HG02970 (cell line): ENCODE results near the gene RIT2.
"Not testable (repeated sequence)": the region's sequence is repeated elsewhere in the genome, so short reads cannot be mapped to it uniquely, and the experiment has no call there.

Experiments
- ATAC-seq: cut with Tn5 transposase; IDR thresholded peaks from one replicate; pipeline ENCODE4 v1.9.1; 2021; ENCODE audit warnings: mild to moderate bottlenecking, moderate library complexity, moderate number of reproducible peaks; ENCODE audit not compliant: unreplicated experiment, low FRiP score

The RIT2 gene

DNA sequence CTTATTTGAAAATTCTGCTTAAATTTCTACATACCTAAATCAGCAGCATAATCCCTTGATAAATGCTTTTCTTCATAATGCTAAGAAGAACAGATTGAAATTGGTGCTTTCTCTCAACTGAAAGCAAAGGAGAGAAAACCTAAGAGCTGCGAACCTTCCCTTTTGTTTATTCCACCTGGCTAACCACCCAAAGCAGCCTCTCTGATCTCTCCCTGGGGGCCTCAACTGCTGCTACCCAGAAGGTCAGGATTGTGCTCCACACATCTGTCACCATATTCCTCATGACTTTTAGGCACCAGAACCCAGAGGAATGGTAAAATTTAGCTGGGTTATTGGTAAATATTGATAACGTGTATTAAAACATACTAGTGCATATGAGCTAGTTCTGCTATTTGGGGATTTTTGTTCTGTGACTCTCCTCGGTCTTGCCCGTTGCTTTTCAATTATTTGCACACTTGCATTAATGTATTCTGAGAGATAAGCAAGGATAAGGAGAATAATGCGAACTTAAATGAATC is 334.1 kb downstream of the RIT2 start:
- no peak for ATAC-seq

DNA sequence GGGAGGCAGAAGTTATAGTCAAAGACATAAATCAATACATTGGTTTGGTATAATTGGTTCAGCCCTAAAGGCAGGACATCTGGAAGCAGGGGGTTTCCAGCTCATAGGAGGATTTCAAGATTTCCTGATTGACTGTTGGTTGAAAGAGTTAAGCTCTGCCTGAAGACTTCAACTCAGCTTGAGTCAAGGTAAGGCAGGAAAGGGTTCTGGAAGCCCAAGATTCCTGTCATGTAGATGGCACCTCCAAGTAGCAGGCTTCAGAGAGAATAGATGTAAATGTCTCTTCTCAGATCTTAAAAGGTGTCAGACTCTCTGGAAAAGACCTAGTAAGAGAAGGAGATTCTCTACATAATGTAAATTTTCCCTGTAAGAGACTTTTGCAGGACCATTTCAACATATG is 335.3 kb downstream of the RIT2 start:
- ATAC-seq, result no peak

GRCh38 chr18:42778445-42779042 is 336.9 kb downstream of the RIT2 start:
- ATAC-seq, result no peak

DNA sequence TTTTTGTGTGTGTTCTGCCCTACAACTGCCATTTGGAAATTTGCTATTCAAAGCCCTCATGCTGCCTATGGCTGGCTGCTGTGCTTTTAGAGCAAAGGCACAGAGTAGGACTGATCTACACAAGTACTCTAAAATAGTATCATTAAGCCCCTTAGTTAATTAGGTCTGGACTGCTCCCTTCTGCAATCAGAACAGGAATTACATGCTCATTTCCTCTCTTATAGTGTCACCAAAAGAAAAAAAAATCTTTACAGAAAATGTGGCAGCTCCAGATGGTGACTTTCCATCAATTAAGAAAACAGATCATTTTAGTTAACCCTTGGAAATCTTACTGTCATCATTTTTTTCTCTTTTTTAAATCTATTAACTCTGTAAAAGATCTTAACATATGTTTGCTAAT is 337.5 kb downstream of the RIT2 start:
- ATAC-seq, result no peak

GRCh38 chr18:42773870-42774269 is 341.6 kb downstream of the RIT2 start:
- ATAC-seq, result no peak

GRCh38 chr18:42771936-42772335 is 343.5 kb downstream of the RIT2 start:
- no peak for ATAC-seq

- ATAC-seq, result no peak
Observed at GRCh38 chr18:42765302-42765701, 350.2 kb downstream of the RIT2 start.

DNA sequence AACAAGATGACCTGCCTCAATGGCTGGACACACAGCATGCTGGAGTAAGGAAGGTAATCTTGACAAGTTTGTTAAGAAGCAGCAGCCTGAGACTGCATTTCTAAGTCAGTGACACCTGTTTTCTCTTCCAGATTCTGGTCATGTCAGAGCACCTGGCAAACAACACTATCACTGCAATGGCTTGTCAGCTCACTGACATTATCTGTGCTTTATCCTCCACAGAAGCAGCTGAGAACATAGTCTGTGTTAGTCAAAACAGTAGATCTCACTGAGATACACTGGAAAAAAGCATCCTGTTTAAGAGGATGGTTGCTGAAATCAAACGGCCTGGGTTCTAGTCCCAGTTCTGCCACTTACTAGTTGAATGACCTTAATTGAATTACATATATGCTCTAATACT is 355.2 kb downstream of the RIT2 start:
- no peak for ATAC-seq

DNA sequence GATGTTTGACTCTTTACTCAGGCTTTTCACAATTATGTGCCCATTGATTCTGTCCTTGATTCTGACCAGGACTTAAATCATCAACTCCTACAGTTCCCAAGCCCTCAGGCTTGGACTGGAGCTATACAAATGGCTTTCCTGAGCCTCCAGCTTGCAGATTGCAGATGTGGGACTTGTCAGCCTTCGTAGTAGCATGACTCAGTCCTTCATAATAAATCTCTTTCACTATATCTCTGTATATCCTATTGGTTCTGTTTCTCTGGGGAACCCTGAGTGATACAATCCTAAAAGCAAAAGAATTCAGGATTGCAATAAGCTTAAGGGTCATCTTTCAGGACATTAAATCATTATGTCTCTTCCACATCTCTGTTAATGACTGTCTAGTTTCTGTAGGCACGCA is 356.6 kb downstream of the RIT2 start:
- ATAC-seq, result no peak

GRCh38 chr18:42756214-42756613 is 359.3 kb downstream of the RIT2 start:
- no peak for ATAC-seq

DNA sequence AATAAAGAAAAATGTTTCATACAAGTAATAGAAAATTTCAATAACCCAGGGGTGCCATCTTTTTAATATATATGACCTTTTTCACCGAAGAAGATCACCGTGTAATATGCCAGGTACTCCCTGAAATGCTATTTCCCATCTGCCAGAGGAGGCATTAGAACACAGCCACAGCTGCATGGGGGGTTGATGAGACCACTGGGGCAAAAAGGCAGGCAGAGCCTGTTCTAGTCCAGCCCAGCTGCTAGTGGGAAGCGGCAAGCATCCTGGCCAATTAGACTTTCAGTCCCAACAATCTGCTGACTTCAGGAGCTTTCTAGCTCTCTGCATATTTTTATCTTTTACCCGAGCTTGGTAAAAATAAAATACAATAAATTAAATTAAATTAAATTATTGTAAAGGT is 362.6 kb downstream of the RIT2 start:
- no peak for ATAC-seq

DNA sequence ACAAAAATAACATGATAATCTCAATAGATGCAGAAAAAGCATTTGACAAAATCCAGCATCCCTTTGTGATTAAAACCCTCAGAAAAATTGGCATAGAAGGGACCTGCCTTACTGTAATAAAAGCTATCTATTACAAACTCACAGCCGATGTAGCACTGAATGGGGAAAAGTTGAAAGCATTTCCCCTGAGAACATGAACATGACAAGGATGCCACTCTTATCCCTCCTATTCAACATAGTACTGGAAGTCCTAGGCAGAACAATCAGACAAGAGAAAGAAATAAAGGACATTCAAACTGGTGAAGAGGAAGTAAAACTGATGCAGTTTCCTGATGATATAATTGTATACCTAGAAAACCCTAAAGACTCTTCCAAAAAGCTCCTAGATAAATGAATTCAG is 368.7 kb downstream of the RIT2 start:
- no peak for ATAC-seq

DNA sequence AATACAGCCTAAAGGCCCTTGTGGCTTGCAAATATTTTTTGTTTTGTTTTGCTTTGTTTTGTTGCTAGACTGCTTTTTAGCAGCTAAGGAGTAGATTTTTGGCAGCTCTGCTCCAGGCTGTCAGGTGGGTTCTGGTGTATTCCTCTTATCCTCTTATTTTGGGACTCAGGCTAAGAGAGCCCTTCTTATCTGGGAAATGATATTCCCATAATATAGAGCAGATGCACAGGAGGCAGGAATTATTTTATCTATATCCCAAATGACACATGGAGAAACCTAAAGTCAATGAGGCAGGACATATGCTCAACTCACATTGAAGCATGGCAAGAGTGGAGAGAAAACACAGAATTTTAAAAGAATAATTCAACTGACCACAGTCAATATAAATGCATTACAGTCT is 369.6 kb downstream of the RIT2 start:
- no peak for ATAC-seq

GRCh38 chr18:42745171-42745570 is 370.3 kb downstream of the RIT2 start:
- ATAC-seq, result no peak

DNA sequence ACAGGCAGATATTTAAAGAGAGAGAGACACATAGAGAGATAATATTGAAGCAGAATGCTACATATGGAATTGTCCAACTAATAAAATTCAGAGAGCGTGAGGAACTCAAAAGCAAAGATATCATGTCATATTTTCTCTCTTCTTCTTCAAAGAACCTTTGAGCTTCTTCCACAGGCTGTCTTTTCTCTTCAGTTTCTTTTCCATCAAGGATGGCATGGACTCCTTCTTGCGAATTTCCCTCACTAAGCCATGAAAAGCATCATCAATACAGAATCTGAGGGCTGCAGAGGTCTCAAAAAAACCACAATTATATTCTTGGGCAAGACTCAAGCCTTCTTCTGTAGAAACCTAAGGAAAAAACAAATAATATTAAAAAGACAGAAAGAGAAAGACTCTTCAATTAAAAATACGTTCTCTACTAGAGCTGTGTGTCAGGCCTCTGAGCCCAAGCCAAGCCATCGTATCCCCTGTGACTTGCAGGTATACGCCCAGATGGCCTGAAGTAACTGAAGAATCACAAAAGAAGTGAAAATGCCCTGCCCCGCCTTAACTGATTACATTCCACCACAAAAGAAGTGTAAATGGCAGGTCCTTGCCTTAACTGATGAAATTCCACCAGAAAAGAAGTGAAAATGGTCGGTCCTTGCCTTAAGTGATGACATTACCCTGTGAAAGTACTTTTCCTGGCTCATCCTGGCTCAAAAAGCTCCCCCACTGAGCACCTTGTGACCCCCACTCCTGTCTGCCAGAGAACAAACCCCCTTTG is 371.9 kb downstream of the RIT2 start:
- ATAC-seq, result no peak

GRCh38 chr18:42742969-42743368 is 372.5 kb downstream of the RIT2 start:
- no peak for ATAC-seq

GRCh38 chr18:42742474-42742873 is 373.0 kb downstream of the RIT2 start:
- no peak for ATAC-seq

DNA sequence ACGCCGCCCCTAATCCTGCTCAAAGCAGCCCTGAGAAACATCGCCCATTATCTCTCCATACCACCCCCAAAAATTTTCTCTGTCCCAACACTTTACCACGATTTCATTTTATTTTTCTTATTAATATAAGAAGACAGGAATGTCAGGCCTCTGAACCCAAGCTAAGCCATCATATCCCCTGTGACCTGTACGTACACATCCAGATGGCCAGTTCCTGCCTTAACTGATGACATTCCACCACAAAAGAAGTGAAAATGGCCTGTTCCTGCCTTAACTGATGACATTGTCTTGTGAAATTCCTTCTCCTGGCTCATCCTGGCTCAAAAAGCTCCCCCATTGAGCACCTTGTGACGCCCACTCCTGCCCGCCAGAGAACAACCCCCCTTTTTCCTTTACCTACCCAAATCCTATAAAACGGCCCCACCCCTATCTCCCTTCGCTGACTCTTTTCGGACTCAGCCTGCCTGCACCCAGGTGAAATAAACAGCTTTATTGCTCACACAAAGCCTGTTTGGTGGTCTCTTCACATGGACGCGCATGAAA is 373.6 kb downstream of the RIT2 start:
- ATAC-seq, result not testable (repeated sequence)

DNA sequence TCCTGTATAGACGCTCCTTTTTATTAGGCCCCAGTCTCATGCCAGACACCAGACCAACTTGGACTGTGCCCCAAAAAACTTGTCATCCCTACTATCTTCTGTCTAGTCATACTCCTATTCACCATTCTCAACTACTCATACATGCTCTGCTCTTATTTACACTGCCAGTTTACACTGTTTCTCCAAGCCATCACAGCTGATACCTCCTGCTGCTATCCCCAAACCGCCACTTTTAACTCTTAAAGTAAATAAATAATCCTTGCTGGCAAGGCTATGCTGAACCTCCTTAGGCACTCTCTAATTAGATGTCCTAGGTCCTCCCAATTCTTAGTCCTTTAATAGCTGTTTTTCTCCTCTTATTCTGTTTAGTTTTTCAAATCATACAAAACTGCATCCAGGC is 374.2 kb downstream of the RIT2 start:
- not testable (repeated sequence) for ATAC-seq

GRCh38 chr18:42736074-42736473 is 379.4 kb downstream of the RIT2 start:
- ATAC-seq, result no peak

GRCh38 chr18:42734520-42734919 is 381.0 kb downstream of the RIT2 start:
- no peak for ATAC-seq

DNA sequence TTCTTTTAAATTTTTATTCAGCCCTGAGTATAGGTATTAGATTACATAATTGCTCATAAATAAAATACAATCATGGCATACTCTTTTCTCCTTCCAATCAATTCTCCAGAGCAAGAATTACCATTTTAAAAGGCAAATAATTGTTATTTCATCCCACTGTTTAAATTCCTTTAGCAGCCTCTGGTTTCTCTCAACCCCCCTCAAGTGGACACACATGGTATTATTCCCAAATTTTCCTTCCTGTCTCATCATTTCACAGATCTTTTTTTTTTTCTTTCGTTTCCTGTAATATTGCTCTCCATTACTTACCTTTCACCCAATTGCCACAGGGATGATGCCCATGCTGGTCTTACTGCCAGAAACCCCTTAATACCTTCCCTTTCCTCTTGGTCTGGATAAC is 385.2 kb downstream of the RIT2 start:
- ATAC-seq, result no peak
